Measurements from ENCODE around the gene NADK2.

NADK2 gene

DNA sequence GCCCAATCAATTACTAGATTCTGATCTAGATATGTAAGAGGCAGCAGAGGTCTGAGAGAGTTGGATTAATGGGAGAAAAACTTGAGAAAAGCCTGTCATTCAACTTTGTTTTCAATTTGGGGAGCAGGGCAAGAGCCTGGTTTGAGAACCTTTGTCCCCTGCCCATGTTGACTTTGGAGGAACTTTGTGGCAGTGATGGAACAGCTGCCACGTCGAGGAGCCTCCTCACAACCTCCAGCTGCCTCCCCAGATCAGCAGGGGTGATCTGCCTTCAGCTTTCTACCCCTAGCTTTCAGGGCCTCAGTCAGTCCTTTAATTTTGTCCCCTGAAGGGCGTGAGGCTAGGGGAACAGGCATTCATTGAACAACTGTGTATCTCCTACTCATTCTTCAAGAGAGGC lies 81.1 kb downstream of the NADK2 start:
- no peak for DNase-seq

DNA sequence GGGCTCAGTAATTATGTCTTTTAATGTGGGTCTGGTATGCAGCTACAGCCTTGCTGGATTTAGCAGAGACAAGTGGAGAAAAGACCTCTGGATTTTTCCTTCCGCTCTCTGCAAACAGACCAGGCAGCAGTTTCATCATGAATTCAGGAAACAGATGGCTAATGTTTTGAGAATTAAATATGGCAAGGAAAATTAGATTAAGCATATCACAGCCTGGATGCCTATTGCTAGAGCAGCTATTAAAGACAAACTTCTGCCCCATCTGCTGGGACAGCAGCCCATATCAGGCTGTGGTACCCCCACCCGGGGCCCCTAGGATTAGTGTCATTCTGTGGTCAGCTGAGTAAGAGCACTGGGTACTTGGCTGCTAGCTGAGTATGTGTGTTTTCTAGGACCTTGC lies 83.6 kb downstream of the NADK2 start:
- DNase-seq = no peak

DNA sequence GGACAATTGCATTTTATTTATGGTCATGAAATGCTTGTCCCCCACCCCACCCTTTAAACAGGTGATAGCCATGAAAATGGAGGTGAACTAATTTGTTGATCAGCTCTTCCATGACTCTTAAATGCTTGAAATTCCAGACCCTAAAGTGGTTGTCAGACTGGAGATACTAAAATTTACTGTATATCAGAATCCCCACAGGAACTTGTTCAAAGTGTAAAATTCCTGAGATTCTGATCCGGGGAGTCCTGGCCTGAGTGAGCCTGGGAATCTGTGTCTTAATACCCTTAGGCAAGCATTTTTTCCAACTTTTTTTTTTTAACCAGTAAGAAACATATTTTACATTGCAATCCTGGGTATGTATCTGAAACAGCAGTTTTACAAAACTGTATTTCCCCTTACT lies 85.1 kb downstream of the NADK2 start:
- DNase-seq = no peak

DNA sequence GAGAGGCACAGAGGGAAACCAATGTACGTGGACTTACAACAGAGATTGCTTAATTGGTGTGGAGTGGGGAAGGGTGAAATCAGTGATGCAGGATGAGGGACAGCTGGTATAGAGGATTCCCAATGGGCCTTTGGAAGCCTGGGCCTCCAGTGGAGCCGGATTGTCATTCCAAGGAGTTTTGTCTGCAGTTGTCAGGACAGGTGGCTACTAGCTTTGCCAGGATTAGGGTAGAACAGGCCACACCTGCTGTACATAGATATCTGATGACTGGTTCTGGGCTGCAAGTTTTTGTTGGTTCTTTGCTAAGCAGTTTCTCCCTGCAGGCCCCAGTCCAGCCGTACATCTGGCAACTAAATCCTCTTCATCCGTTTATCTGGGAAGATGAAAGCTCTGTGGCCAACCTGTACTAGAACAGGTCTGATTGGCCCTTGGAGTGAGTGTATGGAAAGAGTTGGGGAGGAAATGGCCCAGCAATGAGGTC lies 85.6 kb downstream of the NADK2 start:
- no peak for DNase-seq

DNA sequence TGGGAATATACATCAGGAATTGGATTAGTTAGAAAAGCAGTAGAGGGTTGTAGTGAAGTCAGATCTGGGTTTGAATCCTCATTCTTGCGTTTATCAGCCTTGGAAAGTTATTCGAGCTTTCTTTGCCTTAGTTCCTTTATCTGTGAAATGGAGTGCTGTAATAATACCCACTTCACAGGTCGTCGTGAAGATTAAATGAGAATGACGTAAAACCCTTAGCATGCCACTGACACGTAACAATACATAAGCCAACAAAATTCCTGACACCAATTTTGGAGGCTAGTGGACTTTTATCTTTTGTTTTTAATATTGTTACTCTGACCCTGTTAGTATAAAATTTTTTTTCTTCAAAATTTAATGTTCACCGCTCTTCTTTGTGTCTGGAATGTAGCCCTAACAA lies 86.4 kb downstream of the NADK2 start:
- no peak for DNase-seq

DNA sequence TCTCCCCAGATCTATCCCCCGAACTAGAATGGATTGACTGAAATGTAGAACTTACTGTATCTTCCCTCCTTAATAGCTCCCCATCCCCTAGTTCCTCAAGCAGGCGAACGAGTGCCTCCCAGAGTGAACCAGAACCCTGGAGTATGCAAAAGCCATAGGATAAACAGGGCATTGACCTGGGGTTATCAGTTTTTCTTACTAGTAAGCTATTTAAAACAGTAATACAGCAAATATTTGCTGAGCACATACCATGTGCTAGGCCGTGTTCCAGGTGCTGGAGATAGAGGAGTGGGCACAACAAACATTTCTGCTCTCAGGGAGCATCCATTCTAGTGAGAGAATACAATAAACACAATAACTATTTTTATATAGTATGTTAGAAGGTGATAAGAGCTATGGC lies 88.0 kb downstream of the NADK2 start:
- no peak for DNase-seq

DNA sequence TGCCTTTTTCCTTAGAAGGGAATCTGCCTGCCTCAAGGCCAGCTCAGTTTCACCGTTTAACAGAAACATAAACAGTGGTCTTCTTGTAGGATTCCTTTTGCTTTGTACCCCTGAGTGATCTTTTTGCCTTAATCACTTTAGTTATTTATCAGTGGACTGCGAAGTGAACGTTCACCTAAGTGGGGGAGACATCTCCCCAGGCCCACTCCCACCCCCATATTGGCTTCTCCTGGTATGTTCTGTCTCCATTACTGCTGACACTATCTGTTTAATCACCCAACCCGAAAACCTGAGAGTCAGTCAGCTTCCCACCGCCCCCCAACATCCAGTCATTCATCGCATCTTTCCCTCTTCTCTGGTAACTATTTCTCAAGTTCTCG lies 88.4 kb downstream of the NADK2 start:
- no peak for DNase-seq

DNA sequence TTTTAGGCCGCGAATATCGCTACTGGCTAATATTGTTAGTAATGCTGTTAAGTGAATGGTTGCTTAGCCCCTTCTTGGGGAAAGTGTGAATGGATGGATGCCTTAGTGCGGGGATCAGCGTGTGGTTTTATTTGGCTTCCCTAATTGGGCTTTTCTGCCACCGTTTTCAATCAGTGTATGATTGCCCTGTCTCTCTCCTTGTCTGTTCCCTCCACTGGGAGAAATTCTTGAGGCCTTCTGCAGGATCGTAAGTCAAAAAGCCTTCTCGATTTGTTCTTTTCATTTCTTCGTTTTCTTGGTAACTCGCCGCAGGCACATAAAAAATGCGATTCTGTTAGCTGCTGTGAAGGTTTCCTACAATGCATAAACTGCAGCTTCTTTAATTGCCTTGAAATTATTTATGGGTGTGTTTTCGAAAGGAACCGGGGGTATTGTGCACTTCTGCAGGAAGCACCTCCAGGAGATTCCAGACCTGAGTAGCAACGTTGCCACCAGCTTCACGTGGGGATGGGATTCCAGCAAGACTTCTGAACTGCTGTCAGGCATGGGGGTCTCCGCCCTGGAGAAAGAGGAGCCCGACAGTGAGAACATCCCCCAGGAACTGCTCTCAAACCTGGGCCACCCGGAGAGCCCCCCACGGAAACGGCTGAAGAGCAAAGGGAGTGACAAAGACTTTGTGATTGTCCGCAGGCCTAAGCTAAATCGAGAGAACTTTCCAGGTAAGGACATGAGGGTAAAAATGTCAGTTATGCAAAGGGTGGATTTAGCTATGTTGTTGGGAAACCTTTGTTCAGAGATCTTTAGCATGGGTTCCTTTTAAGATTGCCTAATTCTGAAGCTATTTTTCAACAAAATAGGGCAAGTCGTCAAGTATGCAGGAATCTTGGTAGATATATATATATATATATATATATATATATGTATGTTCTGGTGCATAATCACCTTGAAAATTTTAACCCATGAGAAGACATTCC lies 89.1 kb downstream of the NADK2 start:
- DNase-seq = no peak

DNA sequence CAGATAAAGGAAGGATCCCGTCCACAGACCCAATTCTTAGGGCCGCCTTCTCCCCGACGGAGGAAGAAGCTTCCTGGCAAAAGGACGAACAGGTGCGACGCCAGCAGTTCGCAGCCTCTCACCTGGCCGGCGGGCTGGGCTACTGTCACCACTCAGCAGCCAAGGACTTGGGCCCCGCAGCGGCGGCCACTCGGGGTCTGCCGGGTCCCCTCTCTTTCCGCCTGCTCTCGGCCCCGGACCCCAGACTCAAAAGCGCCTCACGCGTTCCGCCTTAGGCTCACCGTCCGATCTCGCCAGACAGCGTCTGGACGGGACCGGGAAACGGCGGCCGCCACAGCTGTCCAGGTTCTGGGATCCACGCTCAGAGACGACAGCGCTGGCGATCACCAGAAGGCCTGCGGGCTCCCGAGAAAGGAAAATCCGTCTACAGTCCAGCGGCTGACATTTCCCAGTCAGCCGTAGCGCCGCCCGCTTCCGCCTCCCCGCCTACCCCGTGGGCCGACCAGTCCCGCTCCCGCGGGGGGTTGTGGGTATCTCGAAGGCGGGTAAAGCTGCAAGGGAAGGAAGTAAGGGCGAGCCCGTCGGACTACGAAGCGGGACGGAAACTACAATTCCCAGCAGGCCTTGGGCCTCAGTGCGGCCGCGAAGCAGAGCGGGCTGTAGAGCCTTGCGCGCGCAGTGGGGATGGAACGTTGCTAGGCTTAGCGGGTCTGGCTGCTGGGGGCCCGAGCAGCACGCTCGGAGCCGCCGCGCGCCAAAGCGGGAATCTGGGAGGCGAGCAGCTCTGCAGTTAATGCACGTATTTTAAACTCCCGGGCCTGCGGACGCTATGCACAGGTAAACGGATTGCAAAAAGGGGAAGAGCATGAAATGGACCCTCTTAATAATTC lies 90.0 kb downstream of the NADK2 start, which contains the start of the genes LMBRD2 and SKP2:
Gene LMBRD2 (minus strand): TSS at position 454 of the 890 bp plus-strand sequence. CDS start 8,538 bp downstream, outside the sequence.
Gene SKP2 (plus strand): TSS at position 678 of the 890 bp plus-strand sequence. CDS start 152 bp downstream, at position 830.
- DNase-seq = peak; percentile 96

DNA sequence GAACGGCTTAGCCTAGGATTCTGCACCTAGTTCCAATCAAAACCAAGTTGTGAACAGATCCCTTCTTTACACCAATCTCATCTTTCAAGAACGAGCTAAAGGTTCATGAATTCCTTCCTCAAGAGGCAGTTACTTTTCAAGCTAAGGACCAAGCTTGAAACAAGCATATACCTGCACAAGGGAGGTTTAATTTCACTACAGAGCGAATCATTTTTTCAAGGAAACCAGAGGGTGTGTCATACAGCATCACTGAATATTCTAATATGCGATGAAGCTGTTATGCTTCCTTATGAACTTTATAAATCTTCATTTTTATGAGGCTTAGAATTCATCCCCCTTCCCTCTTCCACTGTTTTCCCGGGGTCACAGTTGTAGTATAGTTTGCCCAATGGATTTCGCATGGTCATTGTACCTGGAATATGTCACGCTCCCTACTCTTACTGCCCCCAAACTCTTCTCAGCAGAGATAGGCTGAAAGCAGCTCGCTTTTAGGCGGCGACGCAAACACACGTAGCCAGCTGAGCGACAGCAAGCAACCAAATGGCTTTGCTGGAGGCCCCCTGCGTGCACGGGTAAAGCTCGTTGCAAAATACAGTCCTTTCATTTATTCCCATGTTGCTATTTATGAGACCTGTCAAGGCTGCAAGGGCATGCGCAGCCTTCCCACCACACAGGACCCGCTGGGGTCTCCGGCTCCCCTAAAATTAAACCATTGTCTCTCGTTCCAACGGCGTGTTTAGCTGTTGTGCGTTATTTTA lies 90.9 kb downstream of the NADK2 start:
- peak; percentile 76 for DNase-seq

DNA sequence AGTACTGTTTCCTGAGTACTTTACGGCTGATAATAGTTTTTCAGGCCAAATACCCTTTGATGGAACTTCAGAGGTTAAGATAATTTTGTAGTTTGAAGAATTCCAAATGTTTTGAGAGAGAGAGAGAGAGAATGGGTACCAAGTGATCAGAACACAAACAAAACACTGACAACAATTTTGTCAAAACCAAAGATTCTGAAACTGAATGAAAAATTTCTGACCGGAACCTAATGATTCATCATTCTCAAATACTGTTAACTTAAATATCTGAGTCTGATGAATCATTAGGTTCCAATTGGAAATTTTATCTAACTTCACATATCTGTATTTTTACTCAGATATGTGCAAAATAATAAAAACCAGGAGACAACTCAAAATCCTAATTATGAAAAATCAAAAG lies 94.0 kb downstream of the NADK2 start:
- no peak for DNase-seq

DNA sequence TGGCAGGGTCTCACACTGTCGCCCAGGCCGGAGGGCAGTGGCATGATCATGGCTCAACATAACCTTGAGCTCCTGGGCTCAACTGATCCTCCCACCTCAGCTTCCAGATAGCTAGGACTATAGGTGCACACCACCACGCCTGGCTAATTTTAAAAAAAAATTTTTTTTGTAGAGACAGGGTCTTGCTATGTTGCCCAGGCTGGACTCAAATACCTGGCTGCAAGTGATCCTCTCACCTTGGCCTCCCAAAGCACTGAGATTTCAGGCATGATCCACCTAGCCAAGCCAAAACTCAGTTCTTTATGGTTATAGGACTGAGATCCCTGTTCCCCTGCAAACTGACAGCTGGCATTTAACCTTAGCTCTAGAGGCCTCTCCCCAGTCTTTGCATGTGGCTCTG lies 95.3 kb downstream of the NADK2 start:
- no peak for DNase-seq

DNA sequence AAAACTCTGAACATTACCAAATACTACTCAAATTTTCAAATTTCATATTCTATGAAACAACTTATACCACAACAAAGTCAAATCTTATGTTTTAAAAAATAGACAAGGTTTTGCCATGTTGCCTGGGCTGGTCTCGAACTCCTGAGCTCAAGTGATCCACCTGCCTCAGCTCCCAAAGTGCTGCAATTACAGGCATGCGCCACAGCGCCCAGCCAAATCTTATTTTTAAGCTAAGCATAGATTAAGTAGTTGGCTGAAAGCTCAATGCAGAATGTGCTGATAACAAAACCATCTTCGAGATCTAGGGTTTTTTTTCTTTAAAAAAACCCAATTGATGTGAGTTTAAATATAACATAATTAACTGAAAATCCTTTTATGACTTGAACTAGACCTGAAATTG lies 96.4 kb downstream of the NADK2 start:
- no peak for DNase-seq
